Activated naive CD4-positive, alpha-beta T cell treated with Interleukin-2 at 50 U/mL for 16 hours (primary cell): Measurements from ENCODE around the gene CFTR.

ENCODE experiments used
- DNase-seq: peaks from one replicate; pipeline ENCODE4 v3.0.0-alpha.2; 2020

Gene CFTR

DNA sequence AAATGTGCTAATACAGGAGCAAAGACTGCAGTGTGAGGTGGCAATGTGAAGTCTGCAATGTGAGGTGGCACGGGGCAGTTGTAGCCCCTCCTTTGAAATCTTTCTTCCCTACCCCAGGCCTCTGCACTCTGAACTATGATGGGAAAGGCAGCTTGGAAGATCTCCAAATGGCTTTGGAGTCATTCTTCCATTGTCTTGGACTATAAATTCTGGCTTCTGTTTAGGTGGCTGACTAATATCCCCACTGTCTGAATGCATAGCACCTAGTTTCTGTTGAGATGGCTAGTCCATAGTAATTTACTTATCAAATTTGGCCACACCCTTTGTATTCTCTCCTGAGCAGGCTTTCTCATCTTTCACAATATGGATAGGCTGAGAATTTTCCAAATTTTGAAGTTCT is 175.0 kb downstream of the CFTR start:
- DNase-seq, result no peak

GRCh38 chr7:117656806-117657205 is 177.0 kb downstream of the CFTR start:
- no peak for DNase-seq

DNA sequence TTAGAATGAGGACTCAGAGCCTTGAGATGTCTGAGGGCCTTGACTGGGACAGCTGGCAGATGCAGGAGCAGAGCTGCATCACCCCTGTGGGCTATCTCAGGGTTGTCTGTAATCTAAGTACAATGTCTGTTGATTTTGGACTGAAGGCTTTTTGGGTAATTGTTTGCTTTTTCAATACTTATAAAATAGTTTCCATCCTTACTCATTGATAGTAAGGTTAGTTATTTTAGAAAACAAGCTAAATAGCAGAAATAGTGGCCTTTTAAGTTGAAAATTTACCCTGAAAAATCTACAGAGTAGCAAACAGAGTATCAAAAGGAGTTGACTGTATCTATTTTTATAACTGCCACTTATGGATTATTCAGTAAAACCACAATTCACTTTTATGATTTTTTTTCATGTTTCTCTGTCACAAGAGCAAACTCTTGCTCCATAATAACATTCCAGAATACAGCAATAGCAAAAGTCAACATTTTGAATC is 179.7 kb downstream of the CFTR start:
- DNase-seq, result no peak

- DNase-seq, result no peak
Measured at GRCh38 chr7:117661328-117661727, 181.5 kb downstream of the CFTR start.

GRCh38 chr7:117664047-117664446 is 184.2 kb downstream of the CFTR start:
- no peak for DNase-seq

GRCh38 chr7:117665368-117665767 is 185.5 kb downstream of the CFTR start:
- no peak for DNase-seq

GRCh38 chr7:117666031-117666430 is 186.2 kb downstream of the CFTR start:
- no peak for DNase-seq

- DNase-seq, result no peak
Measured at GRCh38 chr7:117666689-117667088, 186.9 kb downstream of the CFTR start.

- no peak for DNase-seq
Measured at GRCh38 chr7:117667456-117667855, 187.6 kb downstream of the CFTR start.

DNA sequence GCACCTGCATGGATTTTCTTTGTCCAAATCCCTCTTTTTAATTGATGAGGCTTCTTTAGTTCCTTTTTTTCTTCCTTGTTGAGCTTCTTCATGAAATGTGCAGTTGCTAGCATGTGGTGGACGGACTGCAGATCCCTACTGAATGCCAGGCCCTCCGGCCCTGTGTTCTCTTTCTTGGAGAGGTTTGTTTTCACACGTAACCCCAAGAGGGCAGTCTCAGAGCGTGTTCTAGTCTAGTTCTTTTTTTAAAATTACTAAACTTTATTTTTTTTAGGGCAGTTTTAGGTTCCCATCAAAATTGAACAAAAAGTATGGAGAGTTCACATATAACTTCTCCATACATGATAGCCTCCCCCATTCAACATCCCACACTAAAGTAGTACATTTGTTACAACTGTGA is 190.0 kb downstream of the CFTR start:
- DNase-seq, result no peak

- DNase-seq, result no peak
Measured at GRCh38 chr7:117672453-117672852, 192.6 kb downstream of the CFTR start.

DNA sequence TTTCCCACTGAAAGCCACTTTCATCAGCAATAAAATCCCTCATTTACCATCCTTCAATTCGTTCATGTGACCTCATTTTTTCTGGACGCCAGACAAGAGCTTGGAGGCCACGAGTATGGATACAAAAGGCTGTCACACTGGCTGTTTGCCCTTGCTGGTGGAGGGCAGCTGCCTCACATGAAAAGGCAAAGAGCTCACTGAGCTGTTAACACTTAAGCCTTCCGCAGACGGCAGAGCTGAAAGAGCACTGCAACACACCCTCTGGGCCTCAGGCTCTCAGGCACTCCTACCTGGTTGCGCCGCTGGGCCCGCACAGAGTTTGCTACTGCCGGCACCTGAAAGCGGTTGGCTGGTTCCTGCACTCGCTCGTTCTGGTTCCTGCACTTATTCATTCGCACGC is 193.5 kb downstream of the CFTR start:
- no peak for DNase-seq

DNA sequence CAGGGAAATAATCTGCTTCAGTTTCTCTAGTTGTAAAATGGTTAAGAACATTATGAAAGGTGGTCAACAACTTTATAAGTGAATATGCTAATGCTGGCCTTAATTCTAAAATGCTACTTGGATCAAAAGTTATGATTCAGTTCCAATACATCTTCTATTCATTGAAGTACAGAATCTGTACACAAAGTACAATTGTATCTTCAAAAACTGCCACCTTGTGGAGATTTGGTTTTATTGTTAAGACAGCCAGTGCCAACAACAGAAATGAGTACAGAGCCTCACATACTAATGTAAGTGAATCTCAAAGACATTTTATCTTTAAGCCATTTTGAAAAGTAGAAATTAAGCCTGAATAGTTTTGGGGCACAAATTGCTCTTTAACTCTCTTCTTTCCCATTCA is 194.0 kb downstream of the CFTR start:
- DNase-seq, result no peak

GRCh38 chr7:117674617-117675016 is 194.8 kb downstream of the CFTR start:
- DNase-seq, result no peak

- DNase-seq, result no peak
Measured at GRCh38 chr7:117675497-117676435, 195.9 kb downstream of the CFTR start.

DNA sequence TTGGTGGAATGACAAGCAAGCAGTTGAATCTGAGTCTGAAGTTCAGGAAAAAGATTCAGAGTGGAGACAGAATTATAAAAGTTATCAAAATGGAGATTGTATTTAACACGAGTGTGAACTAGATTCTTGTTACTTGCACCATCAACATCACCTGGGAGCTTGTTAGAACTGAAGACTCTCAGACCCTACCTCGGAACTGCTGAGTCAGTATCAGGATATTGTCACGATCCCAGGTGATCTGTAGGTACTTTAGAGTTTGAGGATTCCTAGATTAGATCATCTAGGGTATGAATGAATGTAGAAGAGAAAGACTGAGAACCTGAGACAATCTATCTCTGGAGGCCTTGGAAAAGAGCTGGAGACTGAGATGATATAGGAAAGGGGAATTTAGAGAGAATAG is 199.3 kb downstream of the CFTR start:
- no peak for DNase-seq

- DNase-seq, result no peak
Measured at GRCh38 chr7:117682681-117683385, 203.0 kb downstream of the CFTR start.

GRCh38 chr7:117683430-117684175 is 203.8 kb downstream of the CFTR start:
- no peak for DNase-seq

DNA sequence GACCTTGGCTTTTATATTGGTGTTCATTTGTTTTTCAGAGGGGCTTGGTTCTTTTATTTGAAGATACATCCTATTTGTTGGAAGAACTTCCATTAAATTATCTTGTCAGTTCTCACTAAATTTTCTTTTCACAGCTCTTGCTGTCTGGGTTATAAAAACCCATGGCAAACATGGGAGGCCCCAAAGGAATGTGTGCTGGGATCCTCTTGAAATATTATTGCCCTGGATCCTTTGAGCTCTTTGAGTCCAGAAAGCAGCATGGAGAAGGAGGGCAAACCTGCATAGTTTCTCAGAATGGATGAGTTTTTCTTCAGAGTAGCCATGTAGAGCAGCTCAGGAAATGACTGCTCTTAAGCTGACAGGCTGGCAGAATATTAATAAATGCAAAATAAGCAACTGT is 206.0 kb downstream of the CFTR start:
- DNase-seq, result no peak

GRCh38 chr7:117686311-117686935 is 206.6 kb downstream of the CFTR start:
- DNase-seq, result no peak

DNA sequence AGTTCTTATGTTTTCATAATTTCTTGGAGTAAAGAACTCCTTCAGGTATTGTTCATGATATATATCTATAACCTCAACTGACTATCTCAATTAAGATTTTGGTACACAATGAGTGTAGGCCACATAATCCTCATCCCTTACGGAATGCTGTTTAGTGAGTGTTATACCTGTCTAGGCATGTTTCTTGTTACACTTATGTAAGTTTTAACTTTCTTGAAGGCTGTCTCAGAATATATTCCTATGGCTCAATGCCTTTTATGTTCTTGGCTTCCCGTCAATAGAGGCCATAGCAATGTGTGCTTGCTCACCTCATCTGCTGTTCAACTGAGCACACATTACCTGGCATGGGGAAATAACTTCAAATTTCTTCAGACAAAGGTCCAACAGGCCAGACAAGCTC is 208.3 kb downstream of the CFTR start:
- DNase-seq, result no peak

DNA sequence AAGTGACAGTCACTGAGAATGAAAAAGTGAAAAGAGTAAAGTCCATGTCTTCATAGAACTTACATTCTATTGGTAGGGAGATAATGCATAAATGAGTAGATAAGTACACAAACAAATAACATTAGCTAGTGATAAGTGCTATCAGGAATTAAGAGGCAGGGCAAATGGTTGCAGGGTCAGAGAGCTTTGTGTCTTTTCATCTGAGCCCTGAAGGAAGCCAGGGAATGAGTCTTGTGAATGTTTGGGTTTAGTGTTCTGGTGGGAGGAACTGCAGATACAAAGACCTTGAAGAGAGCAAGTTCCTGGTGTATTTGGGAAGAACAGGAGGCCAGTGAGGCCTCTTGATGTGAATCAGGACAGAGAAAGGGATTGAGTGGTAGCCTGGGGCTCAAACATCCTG is 209.6 kb downstream of the CFTR start:
- no peak for DNase-seq

- no peak for DNase-seq
Measured at GRCh38 chr7:117690147-117690546, 210.3 kb downstream of the CFTR start.
